GM11168 (cell line): ENCODE measurements around the gene PSTPIP1.

ENCODE experiments used
- in situ Hi-C: fragments of 300-500 bp; cut with MboI; formaldehyde crosslinking; loops from one replicate; pipeline ENCODE4 v1.12.0; 2022; ENCODE audit warnings: low sequenced_read_pairs; ENCODE audit not compliant: unreplicated experiment

Gene PSTPIP1

GRCh38 chr15:77017091-77017660 is 22.2 kb downstream of the PSTPIP1 start:
- in situ Hi-C loops: no loop called here

DNA sequence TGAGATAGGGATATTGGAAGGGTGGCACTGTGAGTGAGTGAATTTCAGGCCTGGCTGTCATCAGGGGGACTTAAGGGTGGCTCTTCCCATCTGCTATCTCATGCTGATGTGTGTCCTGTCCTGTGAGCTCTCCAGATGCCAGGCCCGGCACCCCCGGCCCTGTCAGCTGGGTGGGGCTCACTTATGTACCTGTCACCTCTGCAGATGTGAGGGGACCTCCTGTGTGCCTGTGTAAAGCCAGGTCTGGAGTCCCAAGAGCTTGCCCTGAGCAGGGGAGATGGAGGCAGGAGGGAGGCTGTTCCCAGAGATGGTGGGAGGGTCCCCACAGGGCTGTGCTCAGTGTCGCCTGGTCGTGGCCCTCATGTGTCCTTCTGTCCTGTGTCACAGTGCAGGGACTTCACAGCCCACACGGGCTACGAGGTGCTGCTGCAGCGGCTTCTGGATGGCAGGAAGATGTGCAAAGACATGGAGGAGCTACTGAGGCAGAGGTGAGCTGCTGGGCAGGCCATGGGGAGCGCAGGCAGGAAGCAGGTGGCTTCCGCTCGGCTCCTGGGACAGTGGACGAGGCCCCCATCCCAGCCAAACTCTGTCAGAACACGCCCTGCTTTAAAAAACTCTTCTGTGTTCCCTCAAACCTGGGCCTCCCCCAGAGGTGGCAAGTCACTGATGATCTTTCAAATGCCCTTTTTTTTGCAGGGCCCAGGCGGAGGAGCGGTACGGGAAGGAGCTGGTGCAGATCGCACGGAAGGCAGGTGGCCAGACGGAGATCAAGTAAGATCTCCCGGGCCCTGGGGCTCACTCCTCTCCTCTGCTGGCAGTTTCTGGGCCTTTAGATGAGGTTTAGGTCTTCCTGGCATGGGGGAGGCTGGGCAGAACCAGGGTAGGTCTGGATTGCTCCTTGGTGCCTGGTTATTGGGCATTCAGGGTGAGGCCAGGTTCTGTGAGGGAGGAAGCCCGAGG is 23.1 kb downstream of the PSTPIP1 start:
- in situ Hi-C loops: no loop called here

DNA sequence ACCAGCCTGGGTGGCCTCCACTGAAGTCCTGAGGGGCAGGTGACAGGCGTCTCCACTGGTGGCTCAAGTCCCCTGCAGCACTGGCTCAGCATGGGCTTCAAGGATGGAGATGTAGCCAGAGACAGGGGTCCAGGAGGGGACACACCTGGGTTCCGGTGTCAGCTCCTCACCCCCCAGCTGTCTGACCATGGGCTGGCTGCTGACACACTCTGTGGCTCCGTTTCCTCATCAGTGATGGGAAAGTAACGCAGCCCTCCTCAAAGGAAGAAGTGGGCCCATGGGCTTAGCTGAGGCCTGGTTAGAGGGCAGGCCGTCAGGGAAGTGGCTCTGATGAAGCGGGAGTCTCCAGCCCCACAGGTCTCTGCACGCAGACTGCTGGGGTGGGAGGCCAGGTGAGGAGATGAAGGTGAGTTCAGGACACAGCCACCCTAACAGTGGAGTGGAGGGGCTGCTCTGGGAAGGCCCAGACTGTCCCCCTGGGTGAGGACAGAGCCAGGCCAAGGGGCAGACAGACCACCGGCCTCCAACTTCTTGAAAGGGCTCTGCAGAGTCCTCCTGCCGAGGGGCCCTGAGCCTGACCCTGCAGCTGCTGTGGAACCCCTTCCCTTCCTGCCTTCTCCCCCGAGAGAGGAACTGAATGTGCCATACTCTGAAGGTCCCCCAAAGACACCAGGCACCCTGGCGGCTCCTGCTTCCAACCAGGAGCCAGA is 24.0 kb downstream of the PSTPIP1 start:
- in situ Hi-C loops: no loop called here

GRCh38 chr15:77019521-77020331 is 24.8 kb downstream of the PSTPIP1 start:
- in situ Hi-C loops: no loop called here

- in situ Hi-C loops: no loop called here
Measured at GRCh38 chr15:77020348-77021087, 25.6 kb downstream of the PSTPIP1 start.

DNA sequence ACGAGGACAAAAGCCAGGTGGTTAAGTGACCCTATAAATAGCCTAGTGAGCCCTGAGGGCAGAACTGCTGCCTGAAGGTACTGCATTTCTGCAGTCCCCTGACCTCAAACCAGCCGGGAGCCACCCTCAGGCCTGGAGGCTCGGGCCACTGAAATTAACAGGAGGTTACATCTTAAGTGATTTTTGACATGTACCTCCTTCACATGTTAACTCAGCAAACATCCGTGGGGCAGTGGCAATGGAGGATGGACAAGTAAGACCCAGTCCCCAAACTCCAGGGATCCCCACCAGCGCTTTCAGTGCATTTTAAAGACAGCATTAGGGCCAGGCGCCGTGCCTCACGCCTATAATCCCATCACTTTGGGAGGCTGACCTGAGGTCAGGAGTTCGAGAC is 26.2 kb downstream of the PSTPIP1 start:
- in situ Hi-C loops: no loop called here

DNA sequence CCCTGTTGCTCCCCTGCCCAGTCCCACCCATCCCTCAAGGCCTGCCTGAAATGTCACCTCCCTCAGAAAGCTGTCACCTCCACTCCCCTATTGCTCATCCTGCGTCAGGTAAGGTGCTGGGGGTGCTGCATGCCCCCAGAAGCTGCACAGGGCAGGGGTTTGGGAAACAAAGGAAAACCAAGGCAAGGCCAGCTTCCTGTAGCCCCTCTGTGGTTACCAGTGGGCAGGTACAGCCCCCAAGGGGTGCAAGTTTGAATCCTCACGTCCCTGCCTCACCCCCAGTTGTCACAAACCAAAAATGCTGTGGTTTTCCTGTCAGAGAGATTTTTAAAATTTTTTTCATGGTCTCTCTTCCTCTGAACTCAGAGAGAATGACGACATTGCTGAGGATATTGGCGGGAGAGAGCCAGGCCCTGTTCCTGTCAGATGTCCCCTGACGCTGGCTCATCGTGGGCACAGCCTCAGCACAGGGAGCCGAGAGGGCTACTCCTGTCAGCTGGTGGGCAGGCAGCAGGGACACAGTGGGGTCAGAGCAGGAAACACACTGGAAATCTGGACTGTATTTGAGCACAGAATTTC is 27.0 kb downstream of the PSTPIP1 start:
- in situ Hi-C loops: no loop called here

- in situ Hi-C loops: no loop called here
Measured at GRCh38 chr15:77022646-77023575, 28.0 kb downstream of the PSTPIP1 start.

DNA sequence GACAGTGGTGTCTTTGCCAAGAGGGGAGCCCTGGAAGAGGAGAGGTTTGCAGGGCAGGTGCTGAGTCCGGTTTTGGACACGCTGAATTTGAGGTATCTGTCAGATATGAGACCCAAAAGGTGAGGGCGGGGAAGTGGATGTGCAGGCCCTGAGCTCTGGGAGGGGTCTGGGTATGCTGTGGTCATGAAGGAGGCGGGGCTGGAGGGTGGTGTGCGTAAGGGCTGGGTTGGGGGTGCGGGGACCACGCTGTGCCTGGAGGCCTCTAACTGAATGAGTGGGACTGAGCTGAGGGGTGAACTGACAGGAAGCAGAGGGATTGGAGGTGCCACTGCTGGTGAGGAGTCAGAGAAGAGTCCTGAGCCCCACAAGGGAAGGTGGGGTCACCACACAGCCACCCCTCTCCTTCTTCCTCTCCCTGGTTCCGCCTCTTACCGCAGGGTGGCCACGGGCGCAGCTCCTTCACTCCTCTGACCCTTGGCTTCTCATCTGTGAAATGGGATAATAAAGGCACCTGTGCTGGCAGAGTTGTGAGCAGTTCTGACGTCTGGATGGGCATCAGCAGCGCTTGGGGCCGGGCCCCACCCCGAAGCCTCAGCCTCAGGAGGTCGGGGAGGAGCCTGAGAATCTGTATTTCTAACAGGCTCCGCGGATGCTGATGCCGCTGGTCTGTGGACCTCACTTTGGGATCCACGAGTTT is 28.8 kb downstream of the PSTPIP1 start:
- in situ Hi-C loops: no loop called here

DNA sequence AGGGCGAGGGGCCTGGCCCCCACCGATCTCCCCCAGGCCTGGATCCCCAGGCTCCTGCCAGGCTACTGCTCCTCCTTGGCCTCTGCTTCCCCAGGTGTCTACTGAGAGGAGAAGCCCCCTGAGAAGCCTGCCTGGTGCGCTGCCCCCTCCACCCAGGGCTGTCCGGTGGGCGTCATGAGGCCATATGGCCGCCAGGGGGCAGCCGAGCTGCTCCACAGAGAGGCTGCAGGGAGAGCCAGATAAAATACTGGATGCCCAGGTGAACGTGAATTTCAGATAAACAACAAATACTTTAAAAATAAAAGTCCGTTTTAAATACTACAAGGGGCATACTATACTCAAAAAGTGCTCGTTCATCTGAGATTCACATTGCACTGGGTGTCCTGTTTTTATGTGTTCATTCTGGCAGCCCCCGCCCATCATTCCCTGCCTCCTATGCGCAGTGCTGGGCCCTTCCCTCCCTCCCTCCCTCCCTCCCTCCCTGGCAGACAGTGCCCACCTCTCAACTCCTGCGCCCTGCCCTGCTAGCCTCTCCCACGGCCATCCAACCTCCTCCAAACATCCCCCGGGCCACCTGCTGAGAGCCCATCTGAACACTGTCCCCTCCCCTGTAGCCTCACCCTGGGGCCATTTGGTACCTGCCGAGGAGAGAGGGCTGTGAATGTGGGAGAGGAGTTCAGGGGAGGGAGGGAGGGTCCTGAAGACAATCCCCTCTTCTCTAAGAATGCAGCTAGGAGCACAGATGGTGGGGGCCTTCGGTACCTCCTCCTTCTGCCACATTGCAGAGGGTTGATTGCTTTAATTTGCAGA is 29.6 kb downstream of the PSTPIP1 start:
- in situ Hi-C loops: no loop called here

GRCh38 chr15:77025083-77025901 is 30.4 kb downstream of the PSTPIP1 start:
- in situ Hi-C loops: no loop called here

GRCh38 chr15:77025941-77026411 is 31.1 kb downstream of the PSTPIP1 start:
- in situ Hi-C loops: no loop called here

- in situ Hi-C loops: no loop called here
Measured at GRCh38 chr15:77026501-77027110, 31.7 kb downstream of the PSTPIP1 start.

DNA sequence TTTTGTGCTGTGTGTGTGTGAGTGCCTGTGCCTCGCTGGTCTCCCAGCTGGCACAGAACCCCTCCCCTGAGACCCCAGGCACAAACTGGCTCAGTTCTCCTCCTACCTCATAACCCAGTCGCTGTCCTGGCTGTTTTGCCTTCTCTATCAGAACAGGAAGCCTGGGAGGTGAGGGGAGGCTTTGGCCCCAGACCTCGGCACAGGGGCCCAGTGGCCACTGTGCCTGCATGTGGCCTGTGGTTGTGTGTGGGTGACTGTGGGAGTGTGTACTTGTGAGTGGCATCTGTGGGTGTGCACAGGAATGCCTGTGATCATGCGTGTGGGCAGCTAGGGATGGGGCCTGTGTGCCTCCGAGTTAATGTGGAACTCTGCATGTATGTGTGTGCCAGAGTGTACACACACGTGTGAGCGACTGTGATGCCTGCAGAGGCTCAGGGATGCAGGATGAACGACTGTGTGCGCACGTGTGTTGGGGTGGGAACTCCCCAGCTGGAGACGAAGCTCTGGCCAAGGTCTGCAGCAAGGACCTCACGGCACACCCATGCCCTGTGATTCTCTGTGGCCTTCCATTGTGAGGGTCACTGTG is 32.3 kb downstream of the PSTPIP1 start:
- in situ Hi-C loops: no loop called here
